Keratinocyte (primary cell): ENCODE results near the gene GNLY. TPM values are rescaled to one million over a fixed set of nuclear protein-coding genes. Genes with fewer than 3 reads are reported as not detected.

Source experiments
- DNase-seq: peaks from one replicate; pipeline ENCODE4 v3.0.0-alpha.2; 2011; ENCODE audit warnings: low read depth, missing footprints, low spot score
- FAIRE-seq: peaks from 2 replicates; lab custom pipeline; 2011; peaks lifted over from hg19 to GRCh38; lab: Jason Lieb, UNC
- H2AFZ ChIP-seq: 2 replicates; pipeline ENCODE4 v1.6.0; 2012; ENCODE audit warnings: low read length, control low read depth, inconsistent platforms; ENCODE audit not compliant: control insufficient read depth
- H3K27ac ChIP-seq: 2 replicates; pipeline ENCODE4 v1.5.1; 2011; ENCODE audit warnings: low read length; ENCODE audit not compliant: control insufficient read depth, insufficient read depth
- H3K27me3 ChIP-seq: 3 replicates; pipeline ENCODE4 v1.6.0; 2011; ENCODE audit warnings: low read length; ENCODE audit not compliant: control insufficient read depth, insufficient read depth; ENCODE audit errors: extremely low read depth
- H3K36me3 ChIP-seq, 2 experiments: 2 replicates in 1 of 2; 3 replicates in 1 of 2; pipeline ENCODE4 v1.5.1; 2011; ENCODE audit warnings: low read length in 2 of 2, mild to moderate bottlenecking in 1 of 2; ENCODE audit not compliant: control insufficient read depth in 2 of 2, insufficient read depth in 2 of 2; ENCODE audit errors: extremely low read depth in 1 of 2
- H3K4me1 ChIP-seq: 3 replicates; pipeline ENCODE4 v1.5.1; 2011; ENCODE audit warnings: low read length; ENCODE audit not compliant: control insufficient read depth, insufficient read depth; ENCODE audit errors: extremely low read depth
- H3K4me2 ChIP-seq: 3 replicates; pipeline ENCODE4 v1.6.0; 2011; ENCODE audit warnings: low read depth, low read length; ENCODE audit not compliant: control insufficient read depth, insufficient read depth; ENCODE audit errors: extremely low read depth
- H3K4me3 ChIP-seq, 3 experiments: fragments of 200-600 bp in 1 of 3; sonication (generic) in 1 of 3; 2 replicates in 2 of 3; 3 replicates in 1 of 3; pipeline ENCODE4 v1.5.1; 2011 to 2016; ENCODE audit warnings: low read length in 3 of 3, mild to moderate bottlenecking in 3 of 3, control low read depth in 2 of 3, inconsistent platforms in 1 of 3, low read depth in 1 of 3, mixed read lengths in 1 of 3, mixed run types in 1 of 3, moderate library complexity in 1 of 3; ENCODE audit not compliant: control insufficient read depth in 2 of 3, insufficient read depth in 2 of 3; ENCODE audit errors: extremely low read depth in 1 of 3
- H3K79me2 ChIP-seq: 2 replicates; pipeline ENCODE4 v1.6.0; 2012; ENCODE audit warnings: low read length; ENCODE audit not compliant: control insufficient read depth, insufficient read depth
- H3K9ac ChIP-seq: 3 replicates; pipeline ENCODE4 v1.6.0; 2011; ENCODE audit warnings: low read length; ENCODE audit not compliant: control insufficient read depth, insufficient read depth; ENCODE audit errors: extremely low read depth
- H3K9me1 ChIP-seq: 3 replicates; pipeline ENCODE4 v1.6.0; 2011; ENCODE audit warnings: low read length; ENCODE audit not compliant: control insufficient read depth, insufficient read depth; ENCODE audit errors: extremely low read depth
- H3K9me3 ChIP-seq: 2 replicates; pipeline ENCODE4 v1.5.1; 2012; ENCODE audit warnings: low read depth, low read length; ENCODE audit not compliant: control insufficient read depth
- H4K20me1 ChIP-seq: 3 replicates; pipeline ENCODE4 v1.6.0; 2011; ENCODE audit warnings: low read length; ENCODE audit not compliant: control insufficient read depth, insufficient read depth; ENCODE audit errors: extremely low read depth
- CTCF ChIP-seq, 3 experiments: IDR thresholded peaks in 1 of 3; conservative IDR thresholded peaks in 1 of 3; optimal IDR thresholded peaks in 1 of 3; 2 replicates in 2 of 3; 3 replicates in 1 of 3; pipeline versions ENCODE3 to v1.5.1; 2011; ENCODE audit warnings: low read length in 3 of 3, mild to moderate bottlenecking in 3 of 3, moderate library complexity in 2 of 3, control low read depth in 1 of 3, inconsistent platforms in 1 of 3; ENCODE audit not compliant: insufficient read depth in 2 of 3; ENCODE audit errors: extremely low read depth in 1 of 3
- EZH2 ChIP-seq: IDR thresholded peaks from one replicate; pipeline ENCODE4 v1.6.1; 2012; ENCODE audit warnings: inconsistent platforms, mild to moderate bottlenecking, low read length, moderate library complexity
- dilution Hi-C: fragments of 300-500 bp; cut with MboI; formaldehyde crosslinking; loops from one replicate; pipeline ENCODE4 v1.7.0; 2020; ENCODE audit warnings: low sequenced_read_pairs; ENCODE audit not compliant: extremely low pct_ligation_motif_present
- polyA plus RNA-seq, 5 experiments: library from polyadenylated mRNA; depleted of rRNA in 3 of 5; stranded (reverse) in 3 of 5; stranded (forward) in 1 of 5; unstranded in 1 of 5; fragments of >200 nt; gene quantifications; 1 replicate in 1 of 5; 2 replicates in 3 of 5; 3 replicates in 1 of 5; pipeline versions ENCODE4 v1.2.1 to v1.2.3, GENCODE V29; 2011 to 2012; ENCODE audit warnings: missing spikeins in 2 of 5, low read depth in 1 of 5, low replicate concordance in 1 of 5

The GNLY gene
- polyA plus RNA-seq, 1 donor (not counting 4 experiments of a cell fraction or from before 2014, with no cell fraction given), result not detected

GRCh38 chr2:85663594-85664565, 30.3 kb upstream of the GNLY start:
- H3K4me1 ChIP-seq, result no peaks in the 10 kb centered on the region
- no peak overlapping the region for H3K4me2 ChIP-seq
- no peak overlapping the region for H3K9ac ChIP-seq
- H3K79me2 ChIP-seq, result no peaks in the 10 kb centered on the region
- TF ChIP-seq CTCF (optimal IDR thresholded peaks at IDR 0.05 in 1 of 3, IDR thresholded peaks at IDR 0.05 in 1 of 3, conservative IDR thresholded peaks at IDR 0.05 in 1 of 3; ENCODE audit: extremely low read depth in 1 of 3, insufficient read depth in 2 of 3, low read length in 3 of 3) (no peak), EZH2 (no peak)
- no peaks in the 10 kb centered on the region for H3K9me3 ChIP-seq
- dilution Hi-C loops, result no loop called here
- H3K27me3 ChIP-seq, result no peaks in the 10 kb centered on the region
- no peak overlapping the region for H3K27ac ChIP-seq
- FAIRE-seq (no peak), DNase-seq (no peak)
- no peaks in the 10 kb centered on the region for H4K20me1 ChIP-seq
- no peak overlapping the region for H2AFZ ChIP-seq
- peaks cover 0 to 1% of the 10 kb centered on the region in 2 experiments for H3K36me3 ChIP-seq
- H3K9me1 ChIP-seq, result no peaks in the 10 kb centered on the region
- H3K4me3 ChIP-seq, result no peak overlapping the region

- TF ChIP-seq CTCF (optimal IDR thresholded peaks at IDR 0.05 in 1 of 3, IDR thresholded peaks at IDR 0.05 in 1 of 3, conservative IDR thresholded peaks at IDR 0.05 in 1 of 3; ENCODE audit: extremely low read depth in 1 of 3, insufficient read depth in 2 of 3, low read length in 3 of 3), result no peak
- TF ChIP-seq EZH2, result no peak
Observed at GRCh38 chr2:85665264-85665937, 28.8 kb upstream of the GNLY start.

More at GRCh38 chr2:85665264-85665937, 28.8 kb upstream of the GNLY start:
- Histone ChIP-seq H3K9me3 (no peaks in the 10 kb centered on the region), H3K27ac (no peak overlapping the region), H3K4me2 (no peak overlapping the region), H3K79me2 (no peaks in the 10 kb centered on the region), H3K27me3 (no peaks in the 10 kb centered on the region), H3K9me1 (no peaks in the 10 kb centered on the region), H3K9ac (no peak overlapping the region), H3K4me1 (no peaks in the 10 kb centered on the region), H3K4me3 (no peak overlapping the region), H3K36me3 (no peaks in the 10 kb centered on the region), H2AFZ (no peak overlapping the region), H4K20me1 (no peaks in the 10 kb centered on the region)
- no peak for FAIRE-seq
- DNase-seq, result no peak
- dilution Hi-C loops, result no loop called here
